Motor neuron (in vitro differentiated cells): ENCODE results near the gene WDHD1. TPM values are rescaled to one million over a fixed set of nuclear protein-coding genes. Genes with fewer than 3 reads are reported as not detected.
"Not testable (repeated sequence)": the region's sequence is repeated elsewhere in the genome, so short reads cannot be mapped to it uniquely, and the experiment has no call there.

Experiments used
- ATAC-seq, 8 experiments: fragments of 200-7000 bp; cut with Tn5 transposase; replicated peaks in 6 of 8; 2 replicates each; pipeline ENCODE4 v1.8.0; 2021; ENCODE audit warnings: mild to moderate bottlenecking in 8 of 8, moderate library complexity in 8 of 8
- H3K27ac ChIP-seq, 2 donors: fragments of 250-450 bp; sonication (Bioruptor Pico); 2 replicates each; pipeline ENCODE4 v1.9.0; 2021; ENCODE audit warnings: antibody characterized with exemption in 2 of 2, mild to moderate bottlenecking in 2 of 2, moderate library complexity in 1 of 2
- H3K4me1 ChIP-seq, 2 donors: fragments of 250-450 bp; sonication (Bioruptor Pico); replicated peaks in 1 of 2; 2 replicates each; pipeline ENCODE4 v1.6.1; 2021; ENCODE audit warnings: antibody characterized with exemption in 2 of 2, mild to moderate bottlenecking in 2 of 2, moderate library complexity in 1 of 2
- H3K4me3 ChIP-seq, 5 donors: fragments of 250-450 bp; sonication (Bioruptor Pico); 2 replicates each; pipeline ENCODE4 v1.9.0; 2021; ENCODE audit warnings: antibody characterized with exemption in 5 of 5, mild to moderate bottlenecking in 5 of 5, moderate library complexity in 4 of 5
- WGBS, 10 experiments: fragments of 450-650 bp; shearing (Covaris generic); methylation state at CpG; one replicate each; pipeline ENCODE4 v1.0.0; 2022; 5-methylcytosine and 5-hydroxymethylcytosine counted together
- in situ Hi-C, 9 experiments: fragments of 400-800 bp; cut with MboI; loops; one replicate each; pipeline ENCODE4 v1.15.0; 2021; ENCODE audit warnings: low sequenced_read_pairs in 9 of 9, low pct_unique_long_range_greater_than_20kb in 2 of 9; ENCODE audit not compliant: unreplicated experiment in 9 of 9
- total RNA-seq, 8 experiments: library from RNA; unstranded; fragments of 300-600 nt; gene quantifications; 2 replicates each; pipeline versions ENCODE4 v1.2.3 to v1.2.4, GENCODE V29; 2022

WDHD1 gene
- total RNA-seq, 8 experiments from 2014 or later = 2.0 to 22.1 (median 8.6) TPM

- peak; percentile 36 to 99 (median 76) for ATAC-seq
- H3K4me1 ChIP-seq = peaks cover 3 to 10% of the 10 kb centered on the region in 2 donors
- WGBS, 10 experiments = 53 to 100% (median 84%) methylated on average over 1 to 5 of the region's 5 CpGs
- H3K4me3 ChIP-seq = no peak overlapping the region
- in situ Hi-C loops = no loop called here
- no peak overlapping the region for H3K27ac ChIP-seq
These were observed 116.9 kb downstream of the WDHD1 start for GRCh38 chr14:54909817-54910558.

- 58 to 100% (median 77%) methylated on average over 1 to 4 of the region's 4 CpGs; no CpG with 5 or more reads in 1 of the 10 experiments for WGBS, 10 experiments
- ATAC-seq, in situ Hi-C loops, H3K27ac ChIP-seq, H3K4me3 ChIP-seq: not testable (repeated sequence)
- peaks cover 3 to 10% of the 10 kb centered on the region in 2 donors for H3K4me1 ChIP-seq
These were observed 117.9 kb downstream of the WDHD1 start for GRCh38 chr14:54908973-54909372.

DNA sequence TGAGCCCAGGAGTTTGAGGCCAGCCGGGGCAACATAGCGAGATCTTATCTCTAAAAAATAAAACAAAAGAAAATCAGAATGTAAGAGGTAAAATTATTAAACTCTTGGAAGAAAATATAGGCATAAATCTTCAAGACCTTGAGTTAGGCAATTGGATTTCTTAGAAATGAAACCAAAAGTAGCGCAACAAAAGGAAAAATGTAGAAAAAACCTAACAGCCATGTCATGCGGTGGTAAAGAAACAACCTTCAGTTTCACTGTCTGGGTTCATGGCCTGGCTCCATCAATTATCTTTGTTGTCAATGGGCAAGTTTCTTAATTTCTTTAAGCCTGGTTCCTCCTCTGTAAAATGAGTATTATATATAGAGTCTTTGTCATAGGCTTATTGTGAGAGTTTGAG is 118.7 kb downstream of the WDHD1 start:
- WGBS, 10 experiments = 63 to 100% (median 85%) methylated on average over 2 to 4 of the region's 4 CpGs; no CpG with 5 or more reads in 1 of the 10 experiments
- Histone ChIP-seq H3K27ac (no peak overlapping the region), H3K4me3 (no peak overlapping the region), H3K4me1 (peaks cover 3 to 10% of the 10 kb centered on the region in 2 donors)
- in situ Hi-C loops = no loop called here
- no peak for ATAC-seq

- H3K4me3 ChIP-seq = no peak overlapping the region
- no peak for ATAC-seq
- no peak overlapping the region for H3K27ac ChIP-seq
- in situ Hi-C loops = no loop called here
- H3K4me1 ChIP-seq = peaks cover 6 to 14% of the 10 kb centered on the region in 2 donors
These were observed 120.8 kb downstream of the WDHD1 start for GRCh38 chr14:54906075-54906474.

GRCh38 chr14:54902521-54903420 is 124.1 kb downstream of the WDHD1 start, which contains the start of gene GCH1:
Gene GCH1, minus strand, starts transcription at chr14:54902826. Its CDS starts 163 bp downstream, at chr14:54902663.
- in situ Hi-C loops = no loop called here
- peaks cover 3 to 4% of the 10 kb centered on the region in 2 donors for H3K4me1 ChIP-seq
- H3K4me3 ChIP-seq = peak within 1 kb of the TSS; percentile 53 to 94 (median 71)
- WGBS, 10 experiments = 0 to 40% (median 2%) methylated on average over 1 to 17 of the region's 83 CpGs; no CpG with 5 or more reads in 5 of the 10 experiments
- no peak within 1 kb of the TSS for H3K27ac ChIP-seq
- peak; percentile 86 to 96 (median 94) for ATAC-seq

- in situ Hi-C loops = no loop called here
- H3K4me3 ChIP-seq = peak overlapping the region; percentile 53 to 94 (median 71)
- no peak overlapping the region for H3K27ac ChIP-seq
- 0 to 7% (median 0%) methylated on average over 1 to 7 of the region's 37 CpGs; no CpG with 5 or more reads in 6 of the 10 experiments for WGBS, 10 experiments
- ATAC-seq = peak; percentile 54 to 75 (median 68)
- H3K4me1 ChIP-seq = peaks cover 3 to 4% of the 10 kb centered on the region in 2 donors
These were observed 124.8 kb downstream of the WDHD1 start for GRCh38 chr14:54902143-54902520.

GRCh38 chr14:54901380-54902142 is 125.3 kb downstream of the WDHD1 start:
- peak in 5 of 8 experiments; percentile 18 to 34 (median 23) for ATAC-seq
- in situ Hi-C loops = no loop called here
- H3K27ac ChIP-seq = no peak overlapping the region
- H3K4me1 ChIP-seq = peaks cover 3 to 4% of the 10 kb centered on the region in 2 donors
- WGBS, 10 experiments = 0 to 10% (median 2%) methylated on average over 1 to 5 of the region's 42 CpGs; no CpG with 5 or more reads in 6 of the 10 experiments
- peak overlapping the region; percentile 53 to 94 (median 71) for H3K4me3 ChIP-seq

- no peak for ATAC-seq
- in situ Hi-C loops = no loop called here
- 80 to 100% (median 100%) methylated on average over 1 to 4 of the region's 5 CpGs; no CpG with 5 or more reads in 2 of the 10 experiments for WGBS, 10 experiments
- Histone ChIP-seq H3K4me1 (peaks cover 3 to 4% of the 10 kb centered on the region in 2 donors), H3K4me3 (no peak overlapping the region), H3K27ac (no peak overlapping the region)
These were observed 127.3 kb downstream of the WDHD1 start for GRCh38 chr14:54899573-54899972.

DNA sequence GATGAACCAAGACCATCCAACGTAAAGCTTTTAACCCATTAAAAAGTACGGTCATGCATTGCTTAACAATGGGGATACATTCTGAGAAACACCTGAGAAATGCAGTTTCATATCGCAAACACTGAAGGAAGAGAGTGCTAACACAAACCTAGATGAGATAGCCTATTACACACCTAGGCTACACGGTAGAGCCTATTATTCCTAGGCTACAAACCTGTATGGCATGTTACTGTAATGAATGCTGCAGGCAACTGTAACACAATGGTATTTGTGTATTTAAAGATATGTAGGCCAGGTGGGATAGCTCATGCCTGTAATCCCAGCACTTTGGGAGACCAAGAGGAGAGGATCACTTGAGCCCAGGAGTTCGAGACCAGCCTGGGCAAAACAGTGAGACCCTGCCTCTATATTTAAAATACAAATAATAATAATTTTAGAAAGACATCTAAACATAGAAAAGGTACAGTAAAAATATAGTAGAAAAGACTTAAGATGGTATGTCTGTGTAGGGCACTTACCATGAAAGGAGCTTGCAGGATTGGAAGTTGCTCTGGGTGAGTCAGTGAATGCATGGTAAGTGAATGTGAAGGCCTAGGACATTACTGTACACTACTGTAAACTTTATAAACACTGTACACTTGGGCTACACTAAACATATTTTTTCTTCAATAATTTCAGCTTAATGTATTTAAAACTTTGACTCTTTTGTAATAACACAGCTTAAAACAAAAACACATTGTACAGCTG is 128.9 kb downstream of the WDHD1 start:
- H3K4me1 ChIP-seq, ATAC-seq, in situ Hi-C loops, H3K4me3 ChIP-seq, H3K27ac ChIP-seq: not testable (repeated sequence)
- WGBS, 10 experiments = 67 to 100% (median 92%) methylated on average over 1 to 4 of the region's 5 CpGs; no CpG with 5 or more reads in 2 of the 10 experiments

DNA sequence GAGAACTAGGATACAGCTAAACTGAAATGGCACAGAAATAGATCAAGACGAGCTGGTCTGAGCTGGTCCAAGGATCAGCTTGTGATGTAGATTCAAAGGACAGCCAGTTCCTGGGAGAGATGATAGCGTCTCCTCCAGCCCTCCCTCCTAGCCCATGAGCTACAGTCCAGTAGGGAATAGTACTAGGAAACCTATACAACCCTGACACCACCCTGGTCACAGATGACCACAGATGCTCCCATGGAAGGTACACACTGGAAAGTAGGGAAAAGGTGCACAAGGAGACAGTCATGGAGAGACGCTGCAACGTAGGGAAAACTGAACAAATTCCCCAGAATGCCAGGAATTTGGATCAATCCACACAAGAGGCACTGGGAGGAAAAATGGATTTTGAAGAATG is 131.2 kb downstream of the WDHD1 start:
- WGBS, 10 experiments = 36 to 92% (median 82%) methylated on average over 1 to 3 of the region's 4 CpGs
- in situ Hi-C loops = no loop called here
- H3K27ac ChIP-seq = no peak overlapping the region
- H3K4me3 ChIP-seq = no peak overlapping the region
- no peaks in the 10 kb centered on the region for H3K4me1 ChIP-seq
- peak in 4 of 8 experiments; percentile 9 to 48 (median 36) for ATAC-seq

- Histone ChIP-seq H3K4me1 (no peaks in the 10 kb centered on the region), H3K27ac (no peak overlapping the region), H3K4me3 (no peak overlapping the region)
- WGBS, 10 experiments = 0 to 93% (median 73%) methylated on average over 1 to 3 of the region's 3 CpGs; no CpG with 5 or more reads in 1 of the 10 experiments
- peak in 3 of 8 experiments; percentile 47 to 72 (median 69) for ATAC-seq
- in situ Hi-C loops = no loop called here
These were observed 131.9 kb downstream of the WDHD1 start for GRCh38 chr14:54894995-54895394.
